HG03196 (cell line): Measurements from ENCODE around the gene WDFY4.

Experiments used
- ATAC-seq: cut with Tn5 transposase; IDR thresholded peaks from one replicate; pipeline ENCODE4 v1.9.1; 2021; ENCODE audit not compliant: unreplicated experiment

Gene WDFY4

DNA sequence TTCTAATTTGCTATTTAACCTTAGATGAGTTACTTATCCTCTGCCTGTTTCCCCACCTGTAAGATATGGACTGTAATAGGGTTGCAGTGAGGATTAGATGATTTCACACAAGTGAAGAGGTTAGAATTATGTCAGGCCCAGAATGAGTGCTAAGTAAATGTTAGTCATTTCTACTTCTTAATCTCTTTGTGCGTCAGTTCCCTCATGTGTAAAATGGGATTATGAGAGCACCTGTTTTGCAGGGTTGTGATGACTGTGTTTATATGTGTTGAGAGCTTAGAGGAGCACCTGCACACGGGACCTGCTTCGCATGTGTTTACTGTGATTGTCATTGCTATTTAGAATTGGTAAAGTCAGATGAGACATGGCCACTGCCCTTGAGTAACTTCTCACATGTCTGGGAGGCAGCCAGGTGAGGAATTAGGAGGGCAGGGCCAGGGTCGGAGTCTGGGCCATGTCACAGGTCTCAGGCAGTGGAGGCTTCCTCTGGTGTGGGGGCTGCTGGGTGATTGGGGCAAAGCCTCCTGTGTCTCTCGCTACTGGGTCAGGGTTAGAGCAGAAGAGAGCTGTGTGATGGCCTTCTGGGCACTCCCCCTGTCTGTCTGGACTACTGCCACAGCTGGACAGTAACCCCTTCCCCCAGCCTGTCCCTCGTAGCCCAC lies 106.7 kb downstream of the WDFY4 start:
- ATAC-seq, result no peak

DNA sequence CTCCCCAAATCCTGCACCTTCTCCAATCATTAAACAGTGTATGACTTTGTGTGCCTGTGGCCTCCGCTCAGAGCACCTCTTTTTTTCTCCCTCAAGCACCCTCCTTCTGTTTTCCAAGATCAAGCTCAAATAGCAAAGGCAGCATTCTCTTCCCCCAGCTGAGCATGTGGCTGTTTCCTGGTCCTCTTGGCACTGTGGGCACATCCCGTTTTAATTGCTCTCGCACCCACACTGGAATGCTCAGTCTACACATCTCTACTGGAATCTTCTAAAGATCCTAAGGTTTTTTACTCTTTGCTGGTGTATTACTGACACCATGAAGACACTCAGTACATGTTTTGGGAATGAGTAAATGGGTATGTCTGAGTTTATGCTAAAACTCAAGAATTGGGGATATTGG lies 107.4 kb downstream of the WDFY4 start:
- ATAC-seq, result no peak

GRCh38 chr10:48792687-48793096 lies 108.0 kb downstream of the WDFY4 start:
- ATAC-seq, result no peak

DNA sequence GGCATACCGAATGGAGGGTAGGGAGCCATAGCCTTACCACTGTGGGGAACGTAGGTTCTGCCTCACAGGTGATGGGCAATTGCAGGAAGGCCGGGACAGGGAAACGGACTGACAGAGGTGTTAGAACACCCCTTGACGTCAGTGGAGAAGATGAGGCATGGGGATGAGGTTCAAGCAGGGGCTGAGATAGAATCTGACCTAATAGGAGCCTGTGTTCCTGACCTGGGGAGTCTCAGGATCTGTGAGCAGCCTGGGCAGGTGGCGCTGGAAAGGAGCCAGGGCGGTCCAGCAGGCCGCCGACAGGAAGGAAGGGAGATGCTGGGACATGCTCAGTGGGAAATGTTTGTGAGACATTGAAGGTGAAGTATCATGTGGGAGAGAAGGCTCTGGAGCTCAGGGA lies 109.4 kb downstream of the WDFY4 start:
- no peak for ATAC-seq

GRCh38 chr10:48796713-48797245 lies 112.1 kb downstream of the WDFY4 start:
- ATAC-seq, result no peak

DNA sequence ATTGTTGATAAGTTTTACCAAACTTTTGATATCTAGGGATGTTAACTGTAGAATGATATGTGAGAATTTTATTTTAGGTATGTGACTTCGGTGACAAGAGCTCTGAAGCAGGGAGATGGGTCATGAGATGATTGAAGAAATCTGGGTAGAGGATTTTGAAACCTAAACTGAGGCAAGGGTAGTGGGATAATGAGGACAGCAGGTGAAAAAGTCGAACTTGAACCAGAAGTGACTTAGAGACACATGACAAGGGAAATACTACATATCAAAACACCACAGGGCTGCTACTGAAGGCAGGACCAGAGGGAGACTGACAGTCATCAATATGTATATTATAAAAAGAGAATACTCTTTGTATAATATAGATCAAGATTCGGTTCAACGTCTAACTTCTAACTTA lies 113.2 kb downstream of the WDFY4 start:
- no peak for ATAC-seq

- ATAC-seq, result no peak
Measured at GRCh38 chr10:48798481-48799254, 114.0 kb downstream of the WDFY4 start.

DNA sequence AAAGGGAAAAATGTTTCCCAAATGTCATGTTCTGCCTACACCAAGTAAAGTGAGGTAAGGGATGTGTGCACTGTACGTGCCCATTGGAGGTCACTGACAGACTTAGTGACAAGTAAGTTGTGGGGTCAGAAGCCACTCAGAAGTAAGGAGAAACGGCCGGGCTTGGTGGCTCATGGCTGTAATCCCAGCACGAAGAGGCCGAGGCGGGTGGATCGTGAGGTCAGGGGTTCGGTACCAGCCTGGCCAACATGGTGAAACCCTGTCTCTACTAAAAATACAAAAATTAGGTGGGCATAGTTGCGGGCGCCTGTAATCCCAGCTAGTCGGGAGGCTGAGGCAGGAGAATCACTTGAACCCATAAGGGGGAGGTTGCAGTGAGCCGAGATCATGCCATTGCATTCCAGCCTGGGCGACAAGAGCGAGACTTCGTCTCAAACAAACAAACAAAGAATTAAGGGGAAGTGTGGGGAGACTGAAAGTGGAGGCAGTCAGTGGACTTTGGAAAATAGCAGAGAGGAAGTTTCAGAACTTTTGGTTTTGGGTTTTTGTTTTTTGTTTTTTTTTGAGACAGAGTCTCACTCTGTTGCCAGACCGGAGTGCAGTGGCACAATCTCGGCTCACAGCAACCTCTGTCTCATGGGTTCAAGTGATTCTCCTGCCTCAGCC lies 114.8 kb downstream of the WDFY4 start:
- no peak for ATAC-seq

DNA sequence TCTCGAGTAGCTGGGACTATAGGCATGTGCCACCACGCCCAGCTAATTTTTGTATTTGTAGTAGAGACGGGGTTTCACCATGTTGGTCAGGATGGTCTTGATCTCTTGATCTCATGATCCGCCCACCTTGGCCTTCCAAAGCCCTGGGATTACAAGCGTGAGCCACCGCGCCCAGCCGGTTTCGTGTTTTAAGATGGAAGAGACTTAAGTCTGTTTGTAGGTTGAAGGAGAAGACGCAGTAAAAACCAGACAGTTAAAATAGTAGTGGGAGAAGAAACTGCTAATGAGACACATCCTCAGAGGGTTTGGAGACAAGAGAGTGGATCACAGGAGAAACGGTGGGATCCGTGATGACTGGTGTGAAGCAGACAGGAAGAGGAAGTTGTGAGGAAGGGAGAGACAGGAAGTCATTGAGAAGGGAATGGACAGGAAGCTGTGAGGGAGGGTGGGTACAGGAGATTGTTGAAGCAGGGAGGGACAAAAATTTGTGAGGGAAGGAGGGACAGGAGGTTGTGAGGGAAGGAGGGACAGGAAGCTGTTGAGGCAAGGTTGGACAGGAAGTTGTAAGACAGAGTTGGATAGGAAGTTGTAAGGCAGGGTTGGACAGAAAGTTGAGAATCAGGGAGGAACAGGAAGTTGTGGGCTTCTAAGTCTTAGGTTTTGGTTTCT lies 115.5 kb downstream of the WDFY4 start:
- ATAC-seq, result peak; percentile 25

DNA sequence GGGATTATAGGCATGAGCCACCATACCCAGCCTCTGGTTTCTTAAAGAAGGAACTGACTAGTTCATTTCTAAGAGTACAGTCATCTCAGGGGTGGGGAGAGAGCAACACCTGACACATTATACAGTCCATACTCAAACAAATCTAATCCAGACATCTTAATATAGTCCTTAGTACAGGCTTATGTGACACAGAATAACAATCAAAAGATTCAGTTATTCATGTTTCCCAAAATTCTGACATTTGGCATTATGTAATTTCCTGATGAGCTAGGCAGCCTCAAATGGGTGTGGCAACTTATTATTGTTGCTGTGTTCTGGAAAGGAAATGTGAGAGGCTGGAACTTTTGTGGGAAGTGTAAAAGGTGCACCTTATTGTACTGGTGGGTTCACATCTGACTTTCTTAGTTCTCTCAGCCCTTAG lies 116.3 kb downstream of the WDFY4 start:
- ATAC-seq, result no peak

GRCh38 chr10:48802611-48803071 lies 118.0 kb downstream of the WDFY4 start:
- ATAC-seq, result peak; percentile 84

GRCh38 chr10:48803801-48804584 lies 119.3 kb downstream of the WDFY4 start:
- no peak for ATAC-seq

- ATAC-seq, result no peak
Measured at GRCh38 chr10:48804740-48805182, 120.1 kb downstream of the WDFY4 start.

DNA sequence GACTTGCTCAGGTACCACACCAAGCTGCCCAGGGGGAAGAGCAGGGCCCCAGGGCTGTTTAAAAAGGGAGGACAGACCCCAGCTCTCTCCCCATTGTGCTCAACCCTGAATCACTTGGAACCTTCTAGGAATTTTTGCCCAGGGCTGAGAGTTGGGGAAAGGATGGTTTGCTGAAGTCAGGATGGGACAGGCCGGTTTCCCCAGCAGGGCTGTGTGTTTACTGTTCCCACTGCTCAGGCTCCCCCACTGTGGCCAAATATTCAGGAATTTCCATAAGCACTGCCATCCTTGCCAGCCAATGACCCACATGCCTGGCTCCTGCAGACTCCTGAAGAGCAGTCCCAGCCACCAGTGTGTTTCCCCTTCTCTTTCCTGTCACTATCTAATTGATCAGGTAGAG lies 120.7 kb downstream of the WDFY4 start:
- no peak for ATAC-seq

DNA sequence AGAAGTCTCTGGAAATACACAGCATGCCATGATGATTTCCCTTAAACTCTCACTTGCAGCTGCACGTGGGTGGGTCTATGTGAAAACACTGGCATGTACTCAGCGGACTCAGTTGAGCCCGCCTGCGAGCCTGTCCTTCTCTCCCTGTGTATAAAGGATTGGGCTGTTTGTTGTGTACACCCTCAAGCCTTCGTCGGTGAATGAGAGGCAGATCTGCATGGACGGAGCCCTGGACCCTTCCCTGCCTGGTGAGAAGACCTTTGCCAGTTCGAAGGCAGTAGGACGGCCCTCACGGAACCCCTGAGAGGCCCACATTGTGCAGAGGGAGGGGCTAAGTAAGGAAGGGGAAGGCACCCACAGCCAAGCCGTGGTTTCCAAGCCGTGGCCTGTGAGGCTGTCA lies 121.2 kb downstream of the WDFY4 start:
- ATAC-seq, result no peak

- no peak for ATAC-seq
Measured at GRCh38 chr10:48806342-48806741, 121.7 kb downstream of the WDFY4 start.

- ATAC-seq, result no peak
Measured at GRCh38 chr10:48807791-48808470, 123.3 kb downstream of the WDFY4 start.

GRCh38 chr10:48809261-48809660 lies 124.6 kb downstream of the WDFY4 start:
- ATAC-seq, result no peak

DNA sequence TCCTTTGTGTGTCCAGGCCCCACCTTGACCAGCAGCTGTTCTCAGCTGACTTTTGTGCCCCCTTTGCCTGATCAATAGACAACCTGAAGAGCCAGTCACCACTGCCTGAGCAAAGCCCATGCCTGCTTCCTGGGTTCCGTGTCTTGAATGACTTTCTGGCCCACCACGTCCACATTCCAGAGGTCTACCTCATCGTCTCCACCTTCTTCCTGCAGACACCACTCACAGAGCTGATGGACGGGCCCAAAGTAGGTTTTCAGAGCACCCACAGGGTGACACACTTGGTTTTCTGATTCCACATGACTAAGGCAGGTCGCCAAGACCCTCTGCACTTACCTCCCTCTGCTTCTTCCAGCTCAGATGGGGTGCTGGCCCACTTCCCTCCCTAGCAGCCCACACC lies 126.8 kb downstream of the WDFY4 start:
- ATAC-seq, result no peak

- no peak for ATAC-seq
Measured at GRCh38 chr10:48811917-48812316, 127.2 kb downstream of the WDFY4 start.
